Measurements from ENCODE around the gene MGLL. TPM values are rescaled to one million over a fixed set of nuclear protein-coding genes. Genes with fewer than 3 reads are reported as not detected.

The MGLL gene
- total RNA-seq, 1 experiment from 2014 or later: 0.94 TPM

GRCh38 chr3:127720985-127721935 is 101.1 kb downstream of the MGLL start:
- ChIA-PET CTCF (interaction anchor here (1.0 to 1.3 kb wide), 2 partner anchors 25 to 42 kb away, joined by 3 read pairs; no protein-coding TSS in a partner anchor), POLR2A (no interaction called here)
- H3K4me3 Mint-ChIP-seq: no peak overlapping the region
- TF ChIP-seq AFF4 (CRISPR knock-in tag; IDR thresholded peaks at IDR 0.05; ENCODE audit: borderline replicate concordance): no peak
- no peak for TF ChIP-seq MAX (CRISPR knock-in tag; IDR thresholded peaks at IDR 0.05)
- TF ChIP-seq ATF6 (CRISPR knock-in tag; IDR thresholded peaks at IDR 0.05): no peak
- TF ChIP-seq ZNF121 (CRISPR knock-in tag; IDR thresholded peaks at IDR 0.05): no peak
- no peak for TF ChIP-seq ZNF232 (CRISPR knock-in tag; IDR thresholded peaks at IDR 0.05)
- no peak for TF ChIP-seq EMX1 (CRISPR knock-in tag; IDR thresholded peaks at IDR 0.05)
- TF ChIP-seq JUN (CRISPR knock-in tag; IDR thresholded peaks at IDR 0.05): no peak
- TF ChIP-seq ATF3 (CRISPR knock-in tag; conservative IDR thresholded peaks at IDR 0.05): no peak
- no peak for TF ChIP-seq TCF7 (CRISPR knock-in tag; IDR thresholded peaks at IDR 0.05; ENCODE audit: low read depth)
- no peak for TF ChIP-seq ELF4 (CRISPR knock-in tag; IDR thresholded peaks at IDR 0.05; ENCODE audit: low read depth)
- no peak for TF ChIP-seq PRDM15 (CRISPR knock-in tag; IDR thresholded peaks at IDR 0.05)
- no peak for TF ChIP-seq ERG (CRISPR knock-in tag; IDR thresholded peaks at IDR 0.05)
- TF ChIP-seq ZNF317 (CRISPR knock-in tag; IDR thresholded peaks at IDR 0.05; ENCODE audit: borderline replicate concordance, low read depth): no peak
- TF ChIP-seq CTCF (IDR thresholded peaks at IDR 0.05): no peak
- no peak for TF ChIP-seq HMGXB4 (CRISPR knock-in tag; IDR thresholded peaks at IDR 0.05)
- TF ChIP-seq MLX (CRISPR knock-in tag; IDR thresholded peaks at IDR 0.05): no peak
- ATAC-seq (no peak), DNase-seq (ENCODE audit: low spot score) (no peak)
- H3K36me3 Mint-ChIP-seq: peaks cover 8% of the 10 kb centered on the region; the same call in 1 of the 2 replicates
- peaks cover 23% of the 10 kb centered on the region for H3K4me1 Mint-ChIP-seq
- H3K27me3 Mint-ChIP-seq (ENCODE audit: low read depth): peaks cover 7% of the 10 kb centered on the region
- H3K27ac Mint-ChIP-seq: no peak overlapping the region
- H3K9me3 Mint-ChIP-seq: peaks cover 16% of the 10 kb centered on the region
